Effector memory CD4-positive, alpha-beta T cell (primary cell): ENCODE data around the gene BIRC5.

Source experiments
- DNase-seq, 3 donors: peaks; one replicate each; pipeline ENCODE4 v3.0.0-alpha.2; 2020
- H3K27ac ChIP-seq: 2 replicates; pipeline ENCODE4 v1.7.0; 2013; ENCODE audit warnings: mild to moderate bottlenecking, low read length, moderate library complexity; ENCODE audit not compliant: insufficient read depth, poor library complexity, severe bottlenecking
- H3K27me3 ChIP-seq: replicated peaks from 2 replicates; pipeline ENCODE4 v1.7.0; 2013; ENCODE audit warnings: mild to moderate bottlenecking, low read length; ENCODE audit not compliant: insufficient read depth, control insufficient read depth, poor library complexity, severe bottlenecking
- H3K36me3 ChIP-seq: 2 replicates; pipeline ENCODE4 v1.7.0; 2013; ENCODE audit warnings: mild to moderate bottlenecking, low read length, moderate library complexity; ENCODE audit not compliant: control insufficient read depth, insufficient read depth
- H3K4me1 ChIP-seq: 2 replicates; pipeline ENCODE4 v1.7.0; 2013; ENCODE audit warnings: low read length, mild to moderate bottlenecking; ENCODE audit not compliant: control insufficient read depth, insufficient read depth, poor library complexity, severe bottlenecking
- H3K4me3 ChIP-seq: 2 replicates; pipeline ENCODE4 v1.7.0; 2013; ENCODE audit warnings: low read length, low read depth, mild to moderate bottlenecking; ENCODE audit not compliant: insufficient read depth, poor library complexity, severe bottlenecking
- H3K9me3 ChIP-seq: 2 replicates; pipeline ENCODE4 v1.7.0; 2013; ENCODE audit warnings: mild to moderate bottlenecking, low read length, moderate library complexity; ENCODE audit not compliant: control insufficient read depth

The BIRC5 gene

GRCh38 chr17:78184351-78184750 is 29.7 kb upstream of the BIRC5 start:
- DNase-seq: no peak
- H3K27ac ChIP-seq: no peak overlapping the region
- H3K4me1 ChIP-seq: no peaks in the 10 kb centered on the region
- no peaks in the 10 kb centered on the region for H3K9me3 ChIP-seq
- no peaks in the 10 kb centered on the region for H3K36me3 ChIP-seq
- no peak overlapping the region for H3K4me3 ChIP-seq
- H3K27me3 ChIP-seq: no peaks in the 10 kb centered on the region

GRCh38 chr17:78184868-78185267 is 29.2 kb upstream of the BIRC5 start:
- Histone ChIP-seq H3K27ac (no peak overlapping the region), H3K4me3 (no peak overlapping the region), H3K4me1 (no peaks in the 10 kb centered on the region), H3K27me3 (no peaks in the 10 kb centered on the region), H3K9me3 (no peaks in the 10 kb centered on the region), H3K36me3 (no peaks in the 10 kb centered on the region)
- no peak for DNase-seq

- no peak overlapping the region for H3K27ac ChIP-seq
- DNase-seq: no peak
- no peaks in the 10 kb centered on the region for H3K27me3 ChIP-seq
- H3K4me1 ChIP-seq: no peaks in the 10 kb centered on the region
- no peaks in the 10 kb centered on the region for H3K36me3 ChIP-seq
- H3K4me3 ChIP-seq: no peak overlapping the region
- no peaks in the 10 kb centered on the region for H3K9me3 ChIP-seq
These were observed 27.9 kb upstream of the BIRC5 start for GRCh38 chr17:78185981-78186691.

GRCh38 chr17:78186692-78187595 is 27.1 kb upstream of the BIRC5 start, which contains the start of the genes AFMID and TK1:
Gene AFMID (plus strand): TSS chr17:78187362. CDS start chr17:78187371, 9 bp downstream.
Gene TK1 (minus strand): TSS chr17:78187052. CDS start chr17:78186994, 58 bp downstream.
- Histone ChIP-seq H3K36me3 (no peaks in the 10 kb centered on the region), H3K27me3 (no peaks in the 10 kb centered on the region), H3K4me1 (no peaks in the 10 kb centered on the region), H3K27ac (no peak within 1 kb of the TSS), H3K4me3 (peak within 1 kb of the TSS; percentile 48), H3K9me3 (no peaks in the 10 kb centered on the region)
- peak; percentile 71 to 80 (median 73) for DNase-seq

- no peak overlapping the region for H3K4me3 ChIP-seq
- H3K9me3 ChIP-seq: no peaks in the 10 kb centered on the region
- no peaks in the 10 kb centered on the region for H3K4me1 ChIP-seq
- H3K27ac ChIP-seq: no peak overlapping the region
- H3K27me3 ChIP-seq: no peaks in the 10 kb centered on the region
- no peak for DNase-seq
- no peaks in the 10 kb centered on the region for H3K36me3 ChIP-seq
These were observed 17.3 kb upstream of the BIRC5 start for GRCh38 chr17:78196716-78197115.

GRCh38 chr17:78197147-78197832 is 16.8 kb upstream of the BIRC5 start:
- no peaks in the 10 kb centered on the region for H3K36me3 ChIP-seq
- no peaks in the 10 kb centered on the region for H3K9me3 ChIP-seq
- H3K27me3 ChIP-seq: no peaks in the 10 kb centered on the region
- H3K4me3 ChIP-seq: no peak overlapping the region
- H3K27ac ChIP-seq: no peak overlapping the region
- no peaks in the 10 kb centered on the region for H3K4me1 ChIP-seq
- no peak for DNase-seq

GRCh38 chr17:78200451-78200850 is 13.6 kb upstream of the BIRC5 start:
- DNase-seq: no peak
- Histone ChIP-seq H3K36me3 (no peaks in the 10 kb centered on the region), H3K27ac (no peak overlapping the region), H3K4me3 (no peak overlapping the region), H3K9me3 (no peaks in the 10 kb centered on the region), H3K27me3 (no peaks in the 10 kb centered on the region), H3K4me1 (no peaks in the 10 kb centered on the region)

GRCh38 chr17:78202666-78203065 is 11.4 kb upstream of the BIRC5 start:
- Histone ChIP-seq H3K36me3 (no peaks in the 10 kb centered on the region), H3K4me1 (no peaks in the 10 kb centered on the region), H3K9me3 (no peaks in the 10 kb centered on the region), H3K27me3 (no peaks in the 10 kb centered on the region), H3K4me3 (no peak overlapping the region), H3K27ac (no peak overlapping the region)
- DNase-seq: no peak

GRCh38 chr17:78204387-78205123 is 9.5 kb upstream of the BIRC5 start:
- H3K27me3 ChIP-seq: no peaks in the 10 kb centered on the region
- H3K4me3 ChIP-seq: no peak overlapping the region
- no peak for DNase-seq
- no peaks in the 10 kb centered on the region for H3K36me3 ChIP-seq
- no peak overlapping the region for H3K27ac ChIP-seq
- H3K4me1 ChIP-seq: no peaks in the 10 kb centered on the region
- H3K9me3 ChIP-seq: no peaks in the 10 kb centered on the region
